Adrenal gland (tissue), 12 donors: ENCODE measurements around the gene MCRS1. TPM values are rescaled to one million over a fixed set of nuclear protein-coding genes. Genes with fewer than 3 reads are reported as not detected.

Source experiments
- DNase-seq, 7 donors: peaks; one replicate each; pipeline ENCODE4 v3.0.0-alpha.2; 2019 to 2020
- H3K27ac ChIP-seq, 5 donors: fragments of 200-600 bp; sonication (generic) in 4 of 5; 1 replicate in 3 of 5; 2 replicates in 2 of 5; pipeline versions ENCODE4 v1.5.1 to v1.8.0; 2016 to 2020; ENCODE audit warnings: mild to moderate bottlenecking in 1 of 5
- H3K27me3 ChIP-seq: fragments of 200-600 bp; 2 replicates; pipeline ENCODE4 v1.8.0; 2021
- H3K36me3 ChIP-seq, 2 donors: fragments of 200-600 bp; replicated peaks in 1 of 2; 1 replicate in 1 of 2; 2 replicates in 1 of 2; pipeline versions ENCODE4 v1.5.1 to v1.8.0; 2018 to 2022
- H3K4me1 ChIP-seq, 2 donors: fragments of 200-600 bp; replicated peaks in 1 of 2; 1 replicate in 1 of 2; 2 replicates in 1 of 2; pipeline versions ENCODE4 v1.5.1 to v1.8.0; 2018 to 2021
- H3K4me3 ChIP-seq, 4 donors: fragments of 200-600 bp; sonication (generic) in 3 of 4; one replicate each; pipeline ENCODE4 v1.5.1; 2016 to 2018
- H3K9me3 ChIP-seq, 3 donors: fragments of 200-600 bp; sonication (generic) in 1 of 3; replicated peaks in 1 of 3; 1 replicate in 2 of 3; 2 replicates in 1 of 3; pipeline versions ENCODE4 v1.5.1 to v1.8.0; 2016 to 2021
- POLR2A ChIP-seq, 2 donors: fragments of 450-650 bp; IDR thresholded peaks; one replicate each; pipeline ENCODE4 v1.6.1; 2017; ENCODE audit warnings: antibody characterized with exemption in 2 of 2, mild to moderate bottlenecking in 2 of 2, moderate library complexity in 1 of 2
- WGBS, 4 donors: extraction: QIAGEN DNeasy Blood & Tissue Kit in 2 of 4; methylation state at CpG; one replicate each; pipeline versions ENCODE4 v1.1.5 to v1.1.7; 2013 to 2017; 5-methylcytosine and 5-hydroxymethylcytosine counted together
- intact Hi-C, 2 donors: fragments of 100-400 bp; cut with DNase I; formaldehyde crosslinking; loops; one replicate each; pipeline versions ENCODE4 v1.14.1 to v1.15.0; 2022 to 2023
- polyA plus RNA-seq, 3 donors: library from polyadenylated mRNA; stranded (reverse); fragments of 200-250 nt in 2 of 3; fragments of 350-450 nt in 1 of 3; fragmentation: Illumina TruSeq in 1 of 3; extraction: RNeasy Lipid Tissue Mini Kit (QIAGEN cat#74804) in 1 of 3; gene quantifications; one replicate each; pipeline ENCODE4 v1.2.3, GENCODE V29; 2013 to 2014
- total RNA-seq, 9 donors: library from RNA; depleted of rRNA in 4 of 9; stranded (reverse); fragments of >200 nt in 4 of 9; fragments of 120-200 nt in 1 of 9; fragmentation: NEBNext Ultra II Directional in 1 of 9; extraction: Animal tissue kit (Norgen Biotek cat#: 25700) in 1 of 9; gene quantifications; one replicate each; pipeline versions ENCODE4 v1.1.0 to v1.2.4, GENCODE V29; 2013 to 2023
- TF ChIP-seq, protein P1 (sequence below), 6 experiments: fragments of 450-650 bp in 4 of 6; fragments of 200-600 bp in 2 of 6; sonication (generic) in 1 of 6; IDR thresholded peaks; 1 replicate in 5 of 6; 2 replicates in 1 of 6; pipeline versions ENCODE4 v1.5.1 to v1.8.0; 2016 to 2021; ENCODE audit warnings: antibody characterized with exemption in 6 of 6, mild to moderate bottlenecking in 2 of 6, moderate library complexity in 1 of 6
- donor health status: healthy with polysubstance abuse.
- donor health status: Bipolar disorder and iron deficiency.
- donor health status: DM: yes; HTN: yes; CAD: no.
- donor health status: DM: no; HTN: no; CAD: no.
- donor health status: DM: no; HTN: no; CAD: no.
- donor health status: DM: yes; HTN: yes; CAD: no.

Gene MCRS1
- total and polyA plus RNA-seq, 12 donors, result 28.3 to 98.1 (median 52.3) TPM

DNA sequence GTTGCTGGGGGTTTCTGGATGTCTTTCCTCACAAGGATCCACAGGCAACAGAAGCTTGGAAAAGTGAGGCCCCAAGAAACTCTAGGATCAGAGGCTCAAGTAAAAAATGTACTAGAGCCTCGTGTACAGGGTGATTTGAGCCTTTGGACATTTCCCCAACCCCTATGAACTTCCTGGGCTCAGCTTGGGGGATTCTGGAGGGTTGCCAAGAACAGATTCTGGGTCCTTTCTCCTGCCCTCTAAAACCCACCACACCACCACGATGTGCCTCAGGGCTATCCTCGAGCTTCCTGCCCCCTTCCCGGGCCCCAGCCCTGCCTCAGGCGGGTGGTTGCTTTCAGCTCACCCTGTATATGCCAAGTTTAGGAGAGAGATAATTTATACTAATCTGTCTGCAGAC, 36.9 kb upstream of the MCRS1 start:
- Histone ChIP-seq H3K27me3 (no peaks in the 10 kb centered on the region), H3K36me3 (no peaks in the 10 kb centered on the region), H3K4me1 (peaks cover 5 to 10% of the 10 kb centered on the region in 2 donors), H3K27ac (no peak overlapping the region), H3K9me3 (no peaks in the 10 kb centered on the region), H3K4me3 (no peak overlapping the region)
- 52 to 77% (median 61%) methylated on average over 5 of the region's 5 CpGs for WGBS, 4 donors
- no peak for TF ChIP-seq POLR2A (IDR thresholded peaks at IDR 0.05)
- TF ChIP-seq, protein P1, sequence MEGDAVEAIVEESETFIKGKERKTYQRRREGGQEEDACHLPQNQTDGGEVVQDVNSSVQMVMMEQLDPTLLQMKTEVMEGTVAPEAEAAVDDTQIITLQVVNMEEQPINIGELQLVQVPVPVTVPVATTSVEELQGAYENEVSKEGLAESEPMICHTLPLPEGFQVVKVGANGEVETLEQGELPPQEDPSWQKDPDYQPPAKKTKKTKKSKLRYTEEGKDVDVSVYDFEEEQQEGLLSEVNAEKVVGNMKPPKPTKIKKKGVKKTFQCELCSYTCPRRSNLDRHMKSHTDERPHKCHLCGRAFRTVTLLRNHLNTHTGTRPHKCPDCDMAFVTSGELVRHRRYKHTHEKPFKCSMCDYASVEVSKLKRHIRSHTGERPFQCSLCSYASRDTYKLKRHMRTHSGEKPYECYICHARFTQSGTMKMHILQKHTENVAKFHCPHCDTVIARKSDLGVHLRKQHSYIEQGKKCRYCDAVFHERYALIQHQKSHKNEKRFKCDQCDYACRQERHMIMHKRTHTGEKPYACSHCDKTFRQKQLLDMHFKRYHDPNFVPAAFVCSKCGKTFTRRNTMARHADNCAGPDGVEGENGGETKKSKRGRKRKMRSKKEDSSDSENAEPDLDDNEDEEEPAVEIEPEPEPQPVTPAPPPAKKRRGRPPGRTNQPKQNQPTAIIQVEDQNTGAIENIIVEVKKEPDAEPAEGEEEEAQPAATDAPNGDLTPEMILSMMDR (IDR thresholded peaks at IDR 0.05), result no peak
- DNase-seq, result no peak
- intact Hi-C loops, result no loop called here

GRCh38 chr12:49603721-49604120, 35.8 kb upstream of the MCRS1 start:
- H3K27ac ChIP-seq, result no peak overlapping the region
- no peaks in the 10 kb centered on the region for H3K27me3 ChIP-seq
- DNase-seq, result no peak
- no peak overlapping the region for H3K4me3 ChIP-seq
- peaks cover 5 to 10% of the 10 kb centered on the region in 2 donors for H3K4me1 ChIP-seq
- no peaks in the 10 kb centered on the region for H3K36me3 ChIP-seq
- TF ChIP-seq POLR2A (IDR thresholded peaks at IDR 0.05), result no peak
- TF ChIP-seq, protein P1 (IDR thresholded peaks at IDR 0.05), result no peak
- intact Hi-C loops, result no loop called here
- WGBS, 4 donors, result 74 to 100% (median 82%) methylated on average over 1 of the region's 1 CpG
- H3K9me3 ChIP-seq, result no peaks in the 10 kb centered on the region

- no peak for TF ChIP-seq POLR2A (IDR thresholded peaks at IDR 0.05)
- TF ChIP-seq, protein P1 (IDR thresholded peaks at IDR 0.05), result no peak
- no peak overlapping the region for H3K4me3 ChIP-seq
- intact Hi-C loops, result no loop called here
- no peak for DNase-seq
- no peaks in the 10 kb centered on the region for H3K36me3 ChIP-seq
- H3K27ac ChIP-seq, result no peak overlapping the region
- H3K27me3 ChIP-seq, result no peaks in the 10 kb centered on the region
- 94 to 99% (median 97%) methylated on average over 8 of the region's 8 CpGs for WGBS, 4 donors
- no peaks in the 10 kb centered on the region for H3K9me3 ChIP-seq
- no peaks in the 10 kb centered on the region for H3K4me1 ChIP-seq
Measured at GRCh38 chr12:49599961-49600360, 32.0 kb upstream of the MCRS1 start.

DNA sequence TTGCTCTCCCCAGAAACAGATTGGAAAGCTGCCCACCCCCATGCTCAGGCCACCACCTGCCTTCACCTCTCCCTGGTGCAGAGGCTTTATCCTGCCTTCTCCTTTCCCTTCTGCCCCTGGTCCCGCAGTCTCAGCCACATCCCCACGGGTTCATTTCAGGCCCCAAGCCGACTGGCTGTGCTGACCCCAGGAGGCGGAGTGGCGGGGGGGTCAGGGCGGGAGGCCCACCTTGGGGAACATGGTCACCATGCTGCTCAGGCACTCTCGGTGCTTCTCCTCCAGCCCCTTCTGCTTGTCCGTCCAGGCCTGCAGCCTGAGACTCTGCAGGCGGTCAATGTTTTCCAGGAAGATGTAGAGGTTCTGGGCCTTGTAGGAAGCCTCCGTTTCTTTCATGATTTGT, 30.6 kb upstream of the MCRS1 start:
- Histone ChIP-seq H3K9me3 (no peaks in the 10 kb centered on the region), H3K4me1 (no peaks in the 10 kb centered on the region), H3K27me3 (no peaks in the 10 kb centered on the region), H3K36me3 (no peaks in the 10 kb centered on the region), H3K4me3 (no peak overlapping the region), H3K27ac (no peak overlapping the region)
- TF ChIP-seq POLR2A (IDR thresholded peaks at IDR 0.05), result no peak
- TF ChIP-seq, protein P1 (IDR thresholded peaks at IDR 0.05), result no peak
- 83 to 93% (median 89%) methylated on average over 10 of the region's 10 CpGs for WGBS, 4 donors
- intact Hi-C loops, result no loop called here
- no peak for DNase-seq
